HEK293 (cell line): ENCODE results near the gene SAMD4A.

ENCODE experiments used
- CTCF ChIA-PET: fragments of 350-600 bp; formaldehyde crosslinking; extraction: SDS; loops from one replicate; lab custom pipeline; 2021; ENCODE audit warnings: antibody characterized with exemption; lab: Yijun Ruan, JAX
- POLR2A ChIA-PET: fragments of 300-600 bp; formaldehyde crosslinking; extraction: SDS; loops from one replicate; lab custom pipeline; 2020; ENCODE audit warnings: antibody characterized with exemption, inconsistent platforms; lab: Yijun Ruan, JAX
- H3K27ac ChIP-seq: fragments of 200-500 bp; sonication (Bioruptor generic); 2 replicates; pipeline ENCODE4 v1.5.1; 2014; ENCODE audit warnings: low read depth, low read length, control low read depth, inconsistent platforms; ENCODE audit errors: extremely low read depth
- H3K36me3 ChIP-seq, 2 experiments: fragments of 200-500 bp in 1 of 2; sonication (Bioruptor generic) in 1 of 2; 1 replicate in 1 of 2; 2 replicates in 1 of 2; pipeline ENCODE4 v1.5.1; 2014 to 2017; ENCODE audit warnings: inconsistent platforms in 2 of 2, low read length in 2 of 2; ENCODE audit not compliant: control insufficient read depth in 2 of 2, insufficient read depth in 1 of 2
- H3K4me1 ChIP-seq: fragments of 200-500 bp; sonication (Bioruptor generic); 2 replicates; pipeline ENCODE4 v1.5.1; 2014; ENCODE audit warnings: mild to moderate bottlenecking, low read length, inconsistent platforms; ENCODE audit not compliant: control insufficient read depth, insufficient read depth
- H3K4me3 ChIP-seq: 2 replicates; pipeline ENCODE4 v1.5.1; 2011; ENCODE audit warnings: low read depth, mild to moderate bottlenecking, control low read depth, low read length, moderate library complexity
- H3K9me3 ChIP-seq: fragments of 200-500 bp; sonication (Bioruptor generic); 2 replicates; pipeline ENCODE4 v1.5.1; 2014; ENCODE audit warnings: low read depth, low read length, inconsistent platforms; ENCODE audit not compliant: control insufficient read depth, insufficient read depth
- KLF8 ChIP-seq: fragments of 450-650 bp; formaldehyde crosslinking; IDR thresholded peaks from 2 replicates; pipeline ENCODE4 v1.5.1; 2016; ENCODE audit warnings: missing biosample characterization, missing genetic modification characterization
- MYNN ChIP-seq: fragments of 450-650 bp; formaldehyde crosslinking; IDR thresholded peaks from 2 replicates; pipeline ENCODE4 v1.5.1; 2016; ENCODE audit warnings: missing biosample characterization, missing genetic modification characterization, borderline replicate concordance
- PRDM2 ChIP-seq: fragments of 450-650 bp; formaldehyde crosslinking; IDR thresholded peaks from 2 replicates; pipeline ENCODE4 v1.5.1; 2016; ENCODE audit warnings: missing biosample characterization, missing genetic modification characterization, borderline replicate concordance
- SALL2 ChIP-seq: fragments of 450-650 bp; formaldehyde crosslinking; IDR thresholded peaks from 2 replicates; pipeline ENCODE4 v1.5.0; 2017; ENCODE audit warnings: missing biosample characterization, mild to moderate bottlenecking, missing genetic modification characterization, borderline replicate concordance
- SCRT2 ChIP-seq: fragments of 450-650 bp; formaldehyde crosslinking; IDR thresholded peaks from 2 replicates; pipeline ENCODE4 v1.5.1; 2016; ENCODE audit warnings: missing biosample characterization, missing genetic modification characterization
- SP3 ChIP-seq: fragments of 450-650 bp; formaldehyde crosslinking; IDR thresholded peaks from 2 replicates; pipeline ENCODE4 v1.5.1; 2016; ENCODE audit warnings: missing biosample characterization, missing genetic modification characterization
- ZBTB1 ChIP-seq: fragments of 450-650 bp; formaldehyde crosslinking; IDR thresholded peaks from 2 replicates; pipeline ENCODE4 v1.5.1; 2016; ENCODE audit warnings: missing biosample characterization, missing genetic modification characterization
- ZBTB7A ChIP-seq: fragments of 450-650 bp; formaldehyde crosslinking; IDR thresholded peaks from 2 replicates; pipeline ENCODE4 v1.5.1; 2016; ENCODE audit warnings: low read depth, missing biosample characterization, missing genetic modification characterization
- ZFP69B ChIP-seq: fragments of 450-650 bp; formaldehyde crosslinking; IDR thresholded peaks from 2 replicates; pipeline ENCODE4 v1.5.1; 2016; ENCODE audit warnings: missing biosample characterization, missing genetic modification characterization
- ZNF174 ChIP-seq: fragments of 450-650 bp; formaldehyde crosslinking; IDR thresholded peaks from 2 replicates; pipeline ENCODE4 v1.5.0; 2017; ENCODE audit warnings: missing biosample characterization, mild to moderate bottlenecking, missing genetic modification characterization
- ZNF24 ChIP-seq: fragments of 450-650 bp; formaldehyde crosslinking; IDR thresholded peaks from 2 replicates; pipeline ENCODE4 v1.5.1; 2016; ENCODE audit warnings: missing biosample characterization, missing genetic modification characterization
- ZNF266 ChIP-seq: fragments of 450-650 bp; formaldehyde crosslinking; IDR thresholded peaks from 2 replicates; pipeline ENCODE4 v1.5.1; 2016; ENCODE audit warnings: missing biosample characterization, missing genetic modification characterization, low read depth
- ZNF335 ChIP-seq: fragments of 450-650 bp; formaldehyde crosslinking; conservative IDR thresholded peaks from 2 replicates; pipeline ENCODE4 v1.5.1; 2016; ENCODE audit warnings: missing biosample characterization, missing genetic modification characterization
- ZNF394 ChIP-seq: fragments of 450-650 bp; formaldehyde crosslinking; IDR thresholded peaks from 2 replicates; pipeline ENCODE4 v1.5.1; 2016; ENCODE audit warnings: missing biosample characterization, missing genetic modification characterization, mild to moderate bottlenecking, moderate library complexity, borderline replicate concordance
- ZNF423 ChIP-seq: fragments of 450-650 bp; formaldehyde crosslinking; IDR thresholded peaks from 2 replicates; pipeline ENCODE4 v1.5.1; 2016; ENCODE audit warnings: missing biosample characterization, missing genetic modification characterization
- ZNF433 ChIP-seq: fragments of 450-650 bp; formaldehyde crosslinking; IDR thresholded peaks from 2 replicates; pipeline ENCODE4 v1.5.1; 2016; ENCODE audit warnings: missing biosample characterization, missing genetic modification characterization, low read depth
- ZNF513 ChIP-seq: fragments of 450-650 bp; IDR thresholded peaks from 2 replicates; pipeline ENCODE4 v1.5.1; 2018; ENCODE audit warnings: missing biosample characterization, missing genetic modification characterization
- ZNF518A ChIP-seq: fragments of 450-650 bp; formaldehyde crosslinking; conservative IDR thresholded peaks from 2 replicates; pipeline ENCODE4 v1.5.1; 2016; ENCODE audit warnings: low read depth, missing biosample characterization, missing genetic modification characterization
- ZNF561 ChIP-seq: fragments of 450-650 bp; IDR thresholded peaks from 2 replicates; pipeline ENCODE4 v1.5.1; 2018; ENCODE audit warnings: missing biosample characterization, missing genetic modification characterization, borderline replicate concordance
- ZNF600 ChIP-seq: fragments of 450-650 bp; formaldehyde crosslinking; IDR thresholded peaks from 2 replicates; pipeline ENCODE4 v1.5.1; 2016; ENCODE audit warnings: missing biosample characterization, missing genetic modification characterization
- ZNF664 ChIP-seq: fragments of 450-650 bp; formaldehyde crosslinking; IDR thresholded peaks from 2 replicates; pipeline ENCODE4 v1.5.1; 2016; ENCODE audit warnings: missing biosample characterization, missing genetic modification characterization
- ZNF792 ChIP-seq: fragments of 450-650 bp; formaldehyde crosslinking; IDR thresholded peaks from 2 replicates; pipeline ENCODE4 v1.5.1; 2016; ENCODE audit warnings: missing biosample characterization, missing genetic modification characterization
- ZSCAN30 ChIP-seq: fragments of 450-650 bp; IDR thresholded peaks from 2 replicates; pipeline ENCODE4 v1.5.1; 2018; ENCODE audit warnings: missing biosample characterization, mild to moderate bottlenecking, missing genetic modification characterization, moderate library complexity

Gene SAMD4A

GRCh38 chr14:54637270-54638134 lies 70.6 kb downstream of the SAMD4A start (continued):
- no peak for TF ChIP-seq PRDM2
- no peak for TF ChIP-seq ZNF394 (tag by site-specific recombination)
- no peak for TF ChIP-seq ZNF335
- TF ChIP-seq ZNF664, result no peak
- TF ChIP-seq ZNF792 (tag by site-specific recombination), result no peak
- no peak for TF ChIP-seq SP3 (tag by site-specific recombination)
- no peak for TF ChIP-seq ZNF518A (tag by site-specific recombination)
- no peak for TF ChIP-seq KLF8 (tag by site-specific recombination)
- TF ChIP-seq, all 188 proteins: peak for 0

- no peaks in the 10 kb centered on the region; the same call in 1 of the 2 replicates for H3K4me1 ChIP-seq
- no peak for TF ChIP-seq ZNF266 (tag by site-specific recombination)
- TF ChIP-seq ZNF561 (tag by site-specific recombination), result no peak
- no peak for TF ChIP-seq SALL2
- TF ChIP-seq ZNF24 (tag by site-specific recombination), result no peak
- no peak for TF ChIP-seq ZBTB1 (tag by site-specific recombination)
- no peak for TF ChIP-seq ZNF423 (tag by site-specific recombination)
- TF ChIP-seq ZNF513 (tag by site-specific recombination), result no peak
- TF ChIP-seq ZBTB7A (tag by site-specific recombination), result no peak
- no peak for TF ChIP-seq ZNF600 (tag by site-specific recombination)
- TF ChIP-seq MYNN (tag by site-specific recombination), result no peak
- TF ChIP-seq ZSCAN30 (tag by site-specific recombination), result no peak
- no peak for TF ChIP-seq ZNF174 (tag by site-specific recombination)
- TF ChIP-seq ZFP69B (tag by site-specific recombination), result no peak
- TF ChIP-seq KLF8 (tag by site-specific recombination), result no peak
- no peak for TF ChIP-seq ZNF433 (tag by site-specific recombination)
- TF ChIP-seq SCRT2, result no peak
- TF ChIP-seq, all 188 proteins: peak for 0
- Histone ChIP-seq H3K9me3 (no peaks in the 10 kb centered on the region), H3K36me3 (no peaks in the 10 kb centered on the region), H3K4me3 (no peak overlapping the region), H3K27ac (no peak overlapping the region)
- ChIA-PET POLR2A (no interaction called here), CTCF (no interaction called here)
Observed at GRCh38 chr14:54638135-54638446, 71.2 kb downstream of the SAMD4A start.
